GM12892 (cell line): ENCODE data around the gene ACAA1.

Source experiments
- POLR2A ChIP-seq: IDR thresholded peaks from 2 replicates; pipeline ENCODE4 v1.6.1; 2011; ENCODE audit warnings: low read depth, low read length, control low read depth
- POLR2AphosphoS5 ChIP-seq: IDR thresholded peaks from 2 replicates; pipeline ENCODE4 v1.6.1; 2011; ENCODE audit warnings: low read depth, low read length, control low read depth
- TAF1 ChIP-seq: IDR thresholded peaks from 2 replicates; pipeline ENCODE4 v1.6.1; 2011; ENCODE audit warnings: low read depth, mild to moderate bottlenecking, control low read depth, low read length, borderline replicate concordance

GRCh38 chr3:38173834-38174418 lies 37.0 kb upstream of the ACAA1 start:
- no peak for TF ChIP-seq POLR2A
- no peak for TF ChIP-seq POLR2AphosphoS5
- no peak for TF ChIP-seq TAF1
